Progenitor cell of endocrine pancreas (in vitro differentiated cells): Measurements from ENCODE around the gene HAPLN1. TPM values are rescaled to one million over a fixed set of nuclear protein-coding genes. Genes with fewer than 3 reads are reported as not detected.

Experiments
- DNase-seq: peaks from one replicate; pipeline ENCODE4 v3.0.0; 2021; ENCODE audit warnings: low spot score; ENCODE audit not compliant: unreplicated experiment
- H3K27ac Mint-ChIP-seq: 2 replicates; pipeline ENCODE4 v1.8.0; 2021; ENCODE audit warnings: mild to moderate bottlenecking, moderate library complexity, mixed read lengths
- H3K27me3 Mint-ChIP-seq: 2 replicates; pipeline ENCODE4 v1.8.0; 2021; ENCODE audit warnings: mixed read lengths
- H3K36me3 Mint-ChIP-seq: 2 replicates; pipeline ENCODE4 v1.8.0; 2022; ENCODE audit warnings: mixed read lengths; ENCODE audit not compliant: insufficient read depth
- H3K4me1 Mint-ChIP-seq: 2 replicates; pipeline ENCODE4 v1.8.0; 2021; ENCODE audit warnings: low read depth, mixed read lengths
- H3K4me3 Mint-ChIP-seq: 2 replicates; pipeline ENCODE4 v1.8.0; 2021; ENCODE audit warnings: low read depth, mild to moderate bottlenecking, moderate library complexity, mixed read lengths
- H3K9me3 Mint-ChIP-seq: 2 replicates; pipeline ENCODE4 v1.8.0; 2021; ENCODE audit warnings: low read depth, mixed read lengths
- long read RNA-seq: library from polyadenylated mRNA; unstranded; transcript quantifications from one replicate; pipeline ENCODE4 v2.0.0, GENCODE V29; 2020
- total RNA-seq: library from RNA; stranded (reverse); gene quantifications from 2 replicates; pipeline ENCODE4 v1.2.1, GENCODE V29; 2021
- TF ChIP-seq, protein P1 (sequence below): fragments of 200-600 bp; sonication (generic); IDR thresholded peaks from one replicate; pipeline ENCODE4 v1.5.0; 2021; ENCODE audit warnings: antibody characterized with exemption, mild to moderate bottlenecking; ENCODE audit not compliant: unreplicated experiment

Gene HAPLN1
- total RNA-seq = 0.89 and 2.9 TPM in 2 replicates
- long read RNA-seq, full-length matches to known transcripts = 22 of 26 reads
- long read RNA-seq, partial matches to known transcripts = 0 of 26 reads
- long read RNA-seq, other reads (novel, unspliced or antisense) = 4 of 26 reads

GRCh38 chr5:83720836-83721537, at the start of gene HAPLN1:
Gene HAPLN1 (minus strand): TSS chr5:83720855. CDS start chr5:83673523, 47,332 bp downstream.
- TF ChIP-seq, protein P1, sequence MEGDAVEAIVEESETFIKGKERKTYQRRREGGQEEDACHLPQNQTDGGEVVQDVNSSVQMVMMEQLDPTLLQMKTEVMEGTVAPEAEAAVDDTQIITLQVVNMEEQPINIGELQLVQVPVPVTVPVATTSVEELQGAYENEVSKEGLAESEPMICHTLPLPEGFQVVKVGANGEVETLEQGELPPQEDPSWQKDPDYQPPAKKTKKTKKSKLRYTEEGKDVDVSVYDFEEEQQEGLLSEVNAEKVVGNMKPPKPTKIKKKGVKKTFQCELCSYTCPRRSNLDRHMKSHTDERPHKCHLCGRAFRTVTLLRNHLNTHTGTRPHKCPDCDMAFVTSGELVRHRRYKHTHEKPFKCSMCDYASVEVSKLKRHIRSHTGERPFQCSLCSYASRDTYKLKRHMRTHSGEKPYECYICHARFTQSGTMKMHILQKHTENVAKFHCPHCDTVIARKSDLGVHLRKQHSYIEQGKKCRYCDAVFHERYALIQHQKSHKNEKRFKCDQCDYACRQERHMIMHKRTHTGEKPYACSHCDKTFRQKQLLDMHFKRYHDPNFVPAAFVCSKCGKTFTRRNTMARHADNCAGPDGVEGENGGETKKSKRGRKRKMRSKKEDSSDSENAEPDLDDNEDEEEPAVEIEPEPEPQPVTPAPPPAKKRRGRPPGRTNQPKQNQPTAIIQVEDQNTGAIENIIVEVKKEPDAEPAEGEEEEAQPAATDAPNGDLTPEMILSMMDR = no peak
- Mint-ChIP-seq H3K4me3 (peak within 1 kb of the TSS; percentile 78), H3K9me3 (no peaks in the 10 kb centered on the region), H3K36me3 (no peaks in the 10 kb centered on the region), H3K27ac (peak within 1 kb of the TSS; percentile 80), H3K27me3 (peaks cover 21% of the 10 kb centered on the region), H3K4me1 (peaks cover 18% of the 10 kb centered on the region)
- DNase-seq = no peak

DNA sequence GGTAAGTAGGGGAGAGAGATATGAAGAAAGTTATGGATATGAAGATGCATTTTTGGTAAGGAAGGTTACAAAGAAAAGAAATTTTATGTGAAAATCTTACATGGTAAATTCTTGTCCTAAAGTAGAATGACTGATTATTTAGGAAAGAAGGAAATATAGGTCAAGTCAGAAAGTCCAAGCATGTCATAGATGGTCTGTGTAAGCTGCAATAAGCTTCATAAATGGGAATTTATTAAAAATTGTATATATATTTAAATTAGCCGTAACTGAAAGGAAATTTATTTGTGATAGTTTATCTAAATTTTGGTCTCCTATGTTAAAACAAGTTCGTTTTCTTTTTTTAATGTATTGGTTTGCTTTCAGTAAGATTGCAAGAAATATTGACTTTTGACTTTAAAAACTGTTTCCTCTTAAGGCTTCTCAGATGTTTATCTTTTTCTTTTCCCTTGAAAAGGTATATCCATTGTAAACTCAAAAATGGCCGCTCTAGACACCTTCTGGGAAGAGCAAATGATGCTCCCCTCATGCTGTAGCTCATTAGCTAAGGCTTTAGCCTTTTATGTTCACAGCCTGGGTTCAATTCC, 46.8 kb upstream of the HAPLN1 start:
- peaks cover 6% of the 10 kb centered on the region for H3K36me3 Mint-ChIP-seq
- no peak for DNase-seq
- H3K27me3 Mint-ChIP-seq = no peaks in the 10 kb centered on the region
- no peak overlapping the region for H3K4me3 Mint-ChIP-seq
- no peaks in the 10 kb centered on the region for H3K4me1 Mint-ChIP-seq
- TF ChIP-seq, protein P1 = no peak
- H3K9me3 Mint-ChIP-seq = peaks cover 43% of the 10 kb centered on the region
- no peak overlapping the region for H3K27ac Mint-ChIP-seq

GRCh38 chr5:83764101-83764500, 43.4 kb upstream of the HAPLN1 start:
- Mint-ChIP-seq H3K27ac (no peak overlapping the region), H3K4me3 (no peak overlapping the region), H3K27me3 (peaks cover 5% of the 10 kb centered on the region), H3K9me3 (peaks cover 36% of the 10 kb centered on the region), H3K36me3 (peaks cover 4% of the 10 kb centered on the region), H3K4me1 (peaks cover 10% of the 10 kb centered on the region)
- TF ChIP-seq, protein P1 = no peak
- no peak for DNase-seq

- no peak overlapping the region for H3K27ac Mint-ChIP-seq
- H3K27me3 Mint-ChIP-seq = peaks cover 9% of the 10 kb centered on the region
- H3K36me3 Mint-ChIP-seq = no peaks in the 10 kb centered on the region
- H3K9me3 Mint-ChIP-seq = peaks cover 33% of the 10 kb centered on the region
- no peak overlapping the region for H3K4me3 Mint-ChIP-seq
- peaks cover 10% of the 10 kb centered on the region for H3K4me1 Mint-ChIP-seq
- DNase-seq = no peak
- TF ChIP-seq, protein P1 = no peak
Observed at GRCh38 chr5:83760579-83760978, 39.9 kb upstream of the HAPLN1 start.

DNA sequence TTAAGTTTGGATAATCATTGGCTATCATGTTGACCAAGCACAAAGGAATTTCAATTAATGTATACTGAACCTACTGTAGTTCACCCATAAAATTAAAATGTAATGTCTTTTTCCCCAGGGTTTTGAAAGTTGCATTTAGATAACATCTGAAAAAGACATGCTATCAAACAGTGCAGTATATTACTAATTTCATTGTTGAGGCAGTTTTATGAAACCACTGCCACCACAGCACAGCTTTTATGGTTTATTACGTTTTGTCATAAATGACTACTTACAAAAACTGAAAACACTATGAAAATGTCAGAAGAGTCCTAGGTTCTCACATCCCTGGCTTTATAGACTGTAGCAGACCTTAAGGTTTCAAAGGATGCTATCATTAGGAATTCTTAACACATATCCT, 32.0 kb upstream of the HAPLN1 start:
- Mint-ChIP-seq H3K4me3 (no peak overlapping the region), H3K9me3 (peaks cover 29% of the 10 kb centered on the region), H3K27me3 (peaks cover 3% of the 10 kb centered on the region), H3K27ac (no peak overlapping the region), H3K36me3 (peaks cover 3% of the 10 kb centered on the region), H3K4me1 (no peaks in the 10 kb centered on the region)
- DNase-seq = no peak
- TF ChIP-seq, protein P1 = no peak
